Measurements from ENCODE around the gene GLRA1.

Gene GLRA1

GRCh38 chr5:151906246-151906645 lies 18.4 kb downstream of the GLRA1 start:
- H3K27ac ChIP-seq (ENCODE audit: low read depth, low read length, poor library complexity, severe bottlenecking) = no peak overlapping the region
- no peaks in the 10 kb centered on the region for H3K9me3 ChIP-seq (ENCODE audit: low read length)
- no peak overlapping the region for H2AFZ ChIP-seq (ENCODE audit: low read length)
- H3K36me3 ChIP-seq (ENCODE audit: insufficient read depth, low read length) = no peaks in the 10 kb centered on the region
- no peak overlapping the region for H3K4me2 ChIP-seq (ENCODE audit: low read length)
- no peaks in the 10 kb centered on the region for H3K27me3 ChIP-seq (ENCODE audit: insufficient read depth, low read length)
- H3F3A ChIP-seq (ENCODE audit: insufficient read depth, low read length) = no peaks in the 10 kb centered on the region
- no peak overlapping the region for H3K9ac ChIP-seq (ENCODE audit: low read length)
- no peaks in the 10 kb centered on the region for H3K4me1 ChIP-seq (ENCODE audit: insufficient read depth, low read length, severe bottlenecking)
- H3K9me2 ChIP-seq (ENCODE audit: low read depth, low read length) = no peaks in the 10 kb centered on the region
- no peaks in the 10 kb centered on the region for H4K20me1 ChIP-seq (ENCODE audit: insufficient read depth, low read length)
- no peaks in the 10 kb centered on the region for H3K79me2 ChIP-seq (ENCODE audit: insufficient read depth, low read length)
- TF ChIP-seq EZH2 (IDR thresholded peaks at IDR 0.05; ENCODE audit: borderline replicate concordance, low read length) (no peak), CTCF (IDR thresholded peaks at IDR 0.05; ENCODE audit: low read length) (no peak)
- H3K4me3 ChIP-seq (ENCODE audit: low read depth, low read length, poor library complexity, severe bottlenecking) = no peak overlapping the region

- Histone ChIP-seq H4K20me1 (ENCODE audit: insufficient read depth, low read length) (no peaks in the 10 kb centered on the region), H3K4me3 (ENCODE audit: low read depth, low read length, poor library complexity, severe bottlenecking) (no peak overlapping the region), H3K4me2 (ENCODE audit: low read length) (no peak overlapping the region), H3K9me3 (ENCODE audit: low read length) (no peaks in the 10 kb centered on the region), H3F3A (ENCODE audit: insufficient read depth, low read length) (no peaks in the 10 kb centered on the region), H3K4me1 (ENCODE audit: insufficient read depth, low read length, severe bottlenecking) (no peaks in the 10 kb centered on the region), H3K27ac (ENCODE audit: low read depth, low read length, poor library complexity, severe bottlenecking) (no peak overlapping the region), H3K36me3 (ENCODE audit: insufficient read depth, low read length) (no peaks in the 10 kb centered on the region), H3K27me3 (ENCODE audit: insufficient read depth, low read length) (no peaks in the 10 kb centered on the region), H3K9me2 (ENCODE audit: low read depth, low read length) (no peaks in the 10 kb centered on the region), H2AFZ (ENCODE audit: low read length) (no peak overlapping the region), H3K79me2 (ENCODE audit: insufficient read depth, low read length) (no peaks in the 10 kb centered on the region), H3K9ac (ENCODE audit: low read length) (no peak overlapping the region)
- no peak for TF ChIP-seq CTCF (IDR thresholded peaks at IDR 0.05; ENCODE audit: low read length)
- TF ChIP-seq EZH2 (IDR thresholded peaks at IDR 0.05; ENCODE audit: borderline replicate concordance, low read length) = no peak
Measured at GRCh38 chr5:151905557-151905961, 19.1 kb downstream of the GLRA1 start.

- H3K27ac ChIP-seq (ENCODE audit: low read depth, low read length, poor library complexity, severe bottlenecking) = no peak overlapping the region
- no peaks in the 10 kb centered on the region for H3K27me3 ChIP-seq (ENCODE audit: insufficient read depth, low read length)
- no peaks in the 10 kb centered on the region for H3K9me2 ChIP-seq (ENCODE audit: low read depth, low read length)
- H4K20me1 ChIP-seq (ENCODE audit: insufficient read depth, low read length) = no peaks in the 10 kb centered on the region
- H3K36me3 ChIP-seq (ENCODE audit: insufficient read depth, low read length) = no peaks in the 10 kb centered on the region
- H2AFZ ChIP-seq (ENCODE audit: low read length) = no peak overlapping the region
- no peaks in the 10 kb centered on the region for H3K9me3 ChIP-seq (ENCODE audit: low read length)
- no peaks in the 10 kb centered on the region for H3K4me1 ChIP-seq (ENCODE audit: insufficient read depth, low read length, severe bottlenecking)
- TF ChIP-seq CTCF (IDR thresholded peaks at IDR 0.05; ENCODE audit: low read length) (no peak), EZH2 (IDR thresholded peaks at IDR 0.05; ENCODE audit: borderline replicate concordance, low read length) (no peak)
- no peak overlapping the region for H3K9ac ChIP-seq (ENCODE audit: low read length)
- H3F3A ChIP-seq (ENCODE audit: insufficient read depth, low read length) = no peaks in the 10 kb centered on the region
- no peak overlapping the region for H3K4me3 ChIP-seq (ENCODE audit: low read depth, low read length, poor library complexity, severe bottlenecking)
- no peak overlapping the region for H3K4me2 ChIP-seq (ENCODE audit: low read length)
- no peaks in the 10 kb centered on the region for H3K79me2 ChIP-seq (ENCODE audit: insufficient read depth, low read length)
Measured at GRCh38 chr5:151904909-151905308, 19.7 kb downstream of the GLRA1 start.
